Measurements from ENCODE around the gene LRRN2. TPM values are rescaled to one million over a fixed set of nuclear protein-coding genes. Genes with fewer than 3 reads are reported as not detected.

Gene LRRN2
- polyA plus RNA-seq, 1 experiment = not detected

DNA sequence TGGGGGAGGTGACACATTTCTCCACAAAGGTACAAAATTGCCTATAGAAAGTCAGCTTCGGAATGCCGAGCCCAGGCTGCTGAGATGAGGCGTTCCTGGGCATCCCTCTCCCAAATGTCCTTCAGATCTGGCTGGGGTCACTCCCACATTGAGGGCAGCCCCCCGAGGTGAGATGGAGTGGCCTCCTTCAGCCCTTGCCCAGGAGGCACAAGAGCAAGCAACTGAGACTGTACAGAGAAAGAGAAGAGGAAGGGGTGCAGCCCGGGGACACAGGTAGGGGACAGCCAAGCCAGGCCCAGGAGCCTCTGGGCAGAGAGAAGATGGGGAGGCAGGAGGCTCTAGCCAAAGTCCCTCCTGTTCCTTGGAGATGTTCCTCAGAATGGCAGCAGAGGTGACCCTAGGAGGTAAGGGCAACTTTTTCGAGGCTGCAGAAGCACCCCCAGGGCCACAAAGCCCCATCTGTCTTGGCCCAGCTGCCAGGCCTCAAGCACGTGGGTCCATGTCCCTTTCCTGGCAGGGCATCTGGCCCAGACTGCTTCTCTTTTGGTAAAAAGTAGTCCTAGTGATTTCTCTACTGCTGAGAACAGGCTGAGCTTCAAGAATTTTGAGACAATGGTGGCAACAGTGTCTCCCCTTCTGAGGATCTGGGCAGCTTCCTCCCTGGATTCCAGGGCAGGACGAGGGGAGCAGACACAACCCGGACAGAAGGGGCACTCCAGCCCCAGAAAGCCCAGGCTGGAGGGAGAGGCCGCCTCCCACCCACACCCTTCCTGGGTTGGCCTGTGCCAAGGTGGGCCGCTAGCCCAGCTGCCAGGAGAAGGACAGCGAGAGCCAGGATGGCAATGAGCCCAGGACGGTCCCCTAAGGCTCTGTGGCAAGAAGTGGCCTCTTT is 68.0 kb downstream of the LRRN2 start:
- Histone ChIP-seq H3K4me3 (ENCODE audit: low read depth, low read length) (no peak overlapping the region), H3K27ac (ENCODE audit: low read depth, low read length) (no peak overlapping the region), H3K27me3 (ENCODE audit: control insufficient read depth, insufficient read depth, low read length) (peaks cover 29% of the 10 kb centered on the region), H3K9me3 (ENCODE audit: control insufficient read depth, insufficient read depth, low read length) (no peaks in the 10 kb centered on the region; the same call in 1 of the 2 replicates)
- CTCF ChIA-PET = interaction anchor here (0.9 kb wide), 1 partner anchor 190 kb away, joined by 3 read pairs; no protein-coding TSS in a partner anchor
- POLR2A ChIA-PET = interaction anchor here (0.8 kb wide), 1 partner anchor 262 kb away, joined by 3 read pairs; no protein-coding TSS in a partner anchor
- DNase-seq (ENCODE audit: low read depth, low spot score) = no peak
- TF ChIP-seq, protein P1, sequence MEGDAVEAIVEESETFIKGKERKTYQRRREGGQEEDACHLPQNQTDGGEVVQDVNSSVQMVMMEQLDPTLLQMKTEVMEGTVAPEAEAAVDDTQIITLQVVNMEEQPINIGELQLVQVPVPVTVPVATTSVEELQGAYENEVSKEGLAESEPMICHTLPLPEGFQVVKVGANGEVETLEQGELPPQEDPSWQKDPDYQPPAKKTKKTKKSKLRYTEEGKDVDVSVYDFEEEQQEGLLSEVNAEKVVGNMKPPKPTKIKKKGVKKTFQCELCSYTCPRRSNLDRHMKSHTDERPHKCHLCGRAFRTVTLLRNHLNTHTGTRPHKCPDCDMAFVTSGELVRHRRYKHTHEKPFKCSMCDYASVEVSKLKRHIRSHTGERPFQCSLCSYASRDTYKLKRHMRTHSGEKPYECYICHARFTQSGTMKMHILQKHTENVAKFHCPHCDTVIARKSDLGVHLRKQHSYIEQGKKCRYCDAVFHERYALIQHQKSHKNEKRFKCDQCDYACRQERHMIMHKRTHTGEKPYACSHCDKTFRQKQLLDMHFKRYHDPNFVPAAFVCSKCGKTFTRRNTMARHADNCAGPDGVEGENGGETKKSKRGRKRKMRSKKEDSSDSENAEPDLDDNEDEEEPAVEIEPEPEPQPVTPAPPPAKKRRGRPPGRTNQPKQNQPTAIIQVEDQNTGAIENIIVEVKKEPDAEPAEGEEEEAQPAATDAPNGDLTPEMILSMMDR (IDR thresholded peaks at IDR 0.05; ENCODE audit: low read depth, low read length) = no peak

DNA sequence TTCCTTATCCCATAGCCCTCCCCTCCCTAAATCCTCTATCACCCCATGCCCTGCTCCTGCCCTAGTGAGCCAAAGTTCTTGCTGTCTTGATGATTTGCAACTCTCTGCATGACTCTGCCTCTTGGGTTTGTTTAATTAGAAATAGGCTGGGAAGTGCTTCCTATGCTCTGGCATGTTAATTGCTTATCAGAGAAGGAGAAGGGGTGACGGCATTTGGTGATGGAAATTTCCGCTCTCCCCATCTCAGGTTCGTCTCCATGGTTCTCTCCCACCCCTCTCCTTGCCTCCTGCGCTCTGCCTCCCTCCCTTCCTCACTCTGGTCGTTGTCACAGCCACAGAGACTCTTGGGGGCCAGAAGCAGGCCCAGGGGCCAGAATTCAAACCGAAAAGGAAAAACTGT is 68.9 kb downstream of the LRRN2 start:
- CTCF ChIA-PET = interaction anchor here (0.9 kb wide), 1 partner anchor 191 kb away, joined by 3 read pairs; no protein-coding TSS in a partner anchor
- H3K27ac ChIP-seq (ENCODE audit: low read depth, low read length) = no peak overlapping the region
- H3K9me3 ChIP-seq (ENCODE audit: control insufficient read depth, insufficient read depth, low read length) = no peaks in the 10 kb centered on the region; the same call in 1 of the 2 replicates
- peaks cover 22% of the 10 kb centered on the region for H3K27me3 ChIP-seq (ENCODE audit: control insufficient read depth, insufficient read depth, low read length)
- no peak overlapping the region for H3K4me3 ChIP-seq (ENCODE audit: low read depth, low read length)
- no peak for DNase-seq (ENCODE audit: low read depth, low spot score)
- TF ChIP-seq, protein P1 (IDR thresholded peaks at IDR 0.05; ENCODE audit: low read depth, low read length) = no peak
- POLR2A ChIA-PET = interaction anchor here (0.8 kb wide), 1 partner anchor 263 kb away, joined by 3 read pairs; no protein-coding TSS in a partner anchor

DNA sequence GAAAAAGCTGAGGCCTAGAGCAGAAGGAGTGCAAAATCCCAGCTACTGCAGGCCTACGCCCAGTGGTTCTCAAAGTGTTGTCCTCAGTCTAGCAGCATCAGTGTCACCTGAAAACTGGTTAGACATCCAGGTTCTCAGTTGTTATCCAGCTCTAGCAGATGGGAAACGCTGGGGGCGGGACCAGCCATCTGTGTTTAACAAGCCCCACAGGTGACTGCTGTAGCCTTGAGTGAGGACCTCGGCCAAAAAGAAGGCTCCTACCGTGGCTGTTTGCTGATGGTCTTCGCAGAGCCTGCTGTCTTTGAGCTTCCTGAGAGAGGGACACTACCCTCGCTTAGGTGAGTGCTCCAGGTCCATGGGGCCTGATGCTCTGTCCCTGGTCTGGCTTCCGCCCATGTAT is 69.7 kb downstream of the LRRN2 start:
- Histone ChIP-seq H3K9me3 (ENCODE audit: control insufficient read depth, insufficient read depth, low read length) (no peaks in the 10 kb centered on the region; the same call in 1 of the 2 replicates), H3K27me3 (ENCODE audit: control insufficient read depth, insufficient read depth, low read length) (peaks cover 22% of the 10 kb centered on the region), H3K4me3 (ENCODE audit: low read depth, low read length) (no peak overlapping the region), H3K27ac (ENCODE audit: low read depth, low read length) (no peak overlapping the region)
- no peak for DNase-seq (ENCODE audit: low read depth, low spot score)
- ChIA-PET POLR2A (no interaction called here), CTCF (no interaction called here)
- TF ChIP-seq, protein P1 (IDR thresholded peaks at IDR 0.05; ENCODE audit: low read depth, low read length) = no peak

DNA sequence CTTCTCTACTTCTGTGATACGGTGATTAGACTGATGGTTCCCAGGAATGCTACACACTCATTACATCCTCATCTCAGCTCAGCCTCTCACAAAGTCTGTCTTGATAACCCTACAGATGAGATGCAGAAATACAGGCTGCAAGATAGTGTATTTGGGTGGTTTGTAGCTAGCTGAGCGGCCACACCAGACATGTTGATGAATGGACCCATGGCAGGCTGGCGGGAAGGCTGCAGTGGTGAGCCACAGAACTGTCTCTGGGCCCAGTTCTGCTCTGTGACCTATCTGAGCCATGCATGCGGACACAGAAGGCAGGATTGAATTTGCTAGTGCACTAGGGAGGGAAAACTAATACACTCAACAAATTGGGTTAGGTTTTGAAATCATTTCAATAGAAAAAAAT is 71.9 kb downstream of the LRRN2 start:
- Histone ChIP-seq H3K27ac (ENCODE audit: low read depth, low read length) (no peak overlapping the region), H3K27me3 (ENCODE audit: control insufficient read depth, insufficient read depth, low read length) (peaks cover 31% of the 10 kb centered on the region), H3K4me3 (ENCODE audit: low read depth, low read length) (no peak overlapping the region), H3K9me3 (ENCODE audit: control insufficient read depth, insufficient read depth, low read length) (no peaks in the 10 kb centered on the region; the same call in 1 of the 2 replicates)
- CTCF ChIA-PET = interaction anchor here (0.7 kb wide), 1 partner anchor 193 kb away, joined by 3 read pairs; no protein-coding TSS in a partner anchor
- POLR2A ChIA-PET = no interaction called here
- no peak for DNase-seq (ENCODE audit: low read depth, low spot score)
- TF ChIP-seq, protein P1 (IDR thresholded peaks at IDR 0.05; ENCODE audit: low read depth, low read length) = no peak

DNA sequence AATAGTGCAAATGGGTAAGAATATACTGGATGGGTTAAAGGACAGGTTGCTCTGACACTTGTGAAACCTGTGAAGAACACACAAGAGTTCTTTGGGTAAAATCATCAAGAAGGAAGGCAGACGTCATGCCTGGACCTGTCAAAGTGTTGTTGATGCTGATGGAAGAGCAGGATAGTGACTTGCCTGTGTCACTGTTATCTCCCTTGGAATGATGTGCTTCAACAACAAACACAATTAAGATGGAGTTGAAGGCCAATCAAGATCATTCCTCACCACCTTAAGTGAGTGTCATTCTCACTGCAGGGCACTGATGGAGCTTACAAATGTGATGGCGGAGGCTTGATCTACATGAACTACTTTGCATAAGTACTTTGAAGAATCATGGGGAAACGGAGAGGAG is 73.2 kb downstream of the LRRN2 start:
- ChIA-PET CTCF (no interaction called here), POLR2A (no interaction called here)
- TF ChIP-seq, protein P1 (IDR thresholded peaks at IDR 0.05; ENCODE audit: low read depth, low read length) = no peak
- H3K27ac ChIP-seq (ENCODE audit: low read depth, low read length) = no peak overlapping the region
- no peaks in the 10 kb centered on the region for H3K9me3 ChIP-seq (ENCODE audit: control insufficient read depth, insufficient read depth, low read length)
- H3K4me3 ChIP-seq (ENCODE audit: low read depth, low read length) = no peak overlapping the region
- DNase-seq (ENCODE audit: low read depth, low spot score) = no peak
- peaks cover 35% of the 10 kb centered on the region for H3K27me3 ChIP-seq (ENCODE audit: control insufficient read depth, insufficient read depth, low read length)
